GM19397 (cell line): ENCODE results near the gene MYCBP2.
A peak's percentile ranks its signal among the peaks of the same experiment; 100 is the strongest.
"Not testable (repeated sequence)": the region's sequence is repeated elsewhere in the genome, so short reads cannot be mapped to it uniquely, and the experiment has no call there.

Experiments used
- ATAC-seq: cut with Tn5 transposase; IDR thresholded peaks from one replicate; pipeline ENCODE4 v1.9.1; 2021; ENCODE audit warnings: mild to moderate bottlenecking, moderate library complexity; ENCODE audit not compliant: unreplicated experiment

Gene MYCBP2

GRCh38 chr13:77034881-77035280, 292.0 kb downstream of the MYCBP2 start:
- no peak for ATAC-seq

- ATAC-seq = no peak
Measured at GRCh38 chr13:77033717-77034302, 293.1 kb downstream of the MYCBP2 start.

GRCh38 chr13:77031656-77032243, 295.1 kb downstream of the MYCBP2 start:
- ATAC-seq = no peak

- no peak for ATAC-seq
Measured at GRCh38 chr13:77029436-77029835, 297.5 kb downstream of the MYCBP2 start.

- ATAC-seq = no peak
Measured at GRCh38 chr13:77028202-77028601, 298.7 kb downstream of the MYCBP2 start.

GRCh38 chr13:77026861-77027621, 299.9 kb downstream of the MYCBP2 start, which contains the start of gene FBXL3:
FBXL3 (minus strand) TSS chr13:77027159; CDS start chr13:77021860, 5,299 bp downstream.
- ATAC-seq = peak; percentile 64

GRCh38 chr13:77026255-77026860, 300.5 kb downstream of the MYCBP2 start:
- ATAC-seq = peak; percentile 50

- ATAC-seq = no peak
Measured at GRCh38 chr13:77022341-77022740, 304.6 kb downstream of the MYCBP2 start.

- no peak for ATAC-seq
Measured at GRCh38 chr13:77019756-77020155, 307.1 kb downstream of the MYCBP2 start.

GRCh38 chr13:77016888-77017623, 309.8 kb downstream of the MYCBP2 start:
- no peak for ATAC-seq

- ATAC-seq = no peak
Measured at GRCh38 chr13:77016251-77016812, 310.6 kb downstream of the MYCBP2 start.

- no peak for ATAC-seq
Measured at GRCh38 chr13:77014906-77015685, 311.8 kb downstream of the MYCBP2 start.

GRCh38 chr13:77013853-77014542, 312.9 kb downstream of the MYCBP2 start:
- no peak for ATAC-seq

GRCh38 chr13:77009719-77010118, 317.2 kb downstream of the MYCBP2 start:
- ATAC-seq = not testable (repeated sequence)

GRCh38 chr13:77009011-77009410, 317.9 kb downstream of the MYCBP2 start:
- ATAC-seq = no peak

GRCh38 chr13:77008337-77008736, 318.6 kb downstream of the MYCBP2 start:
- ATAC-seq = not testable (repeated sequence)

GRCh38 chr13:77002590-77003190, 324.2 kb downstream of the MYCBP2 start:
- ATAC-seq = no peak

GRCh38 chr13:77001963-77002587, 324.8 kb downstream of the MYCBP2 start:
- ATAC-seq = no peak
